NCI-H128 (cell line): ENCODE data around the gene HMGCS2.
"Not testable (repeated sequence)": the region's sequence is repeated elsewhere in the genome, so short reads cannot be mapped to it uniquely, and the experiment has no call there.

Experiments
- DNase-seq: peaks from one replicate; lab custom pipeline; 2025; ENCODE audit not compliant: unreplicated experiment; lab: John Stamatoyannopoulos, UW

Gene HMGCS2

DNA sequence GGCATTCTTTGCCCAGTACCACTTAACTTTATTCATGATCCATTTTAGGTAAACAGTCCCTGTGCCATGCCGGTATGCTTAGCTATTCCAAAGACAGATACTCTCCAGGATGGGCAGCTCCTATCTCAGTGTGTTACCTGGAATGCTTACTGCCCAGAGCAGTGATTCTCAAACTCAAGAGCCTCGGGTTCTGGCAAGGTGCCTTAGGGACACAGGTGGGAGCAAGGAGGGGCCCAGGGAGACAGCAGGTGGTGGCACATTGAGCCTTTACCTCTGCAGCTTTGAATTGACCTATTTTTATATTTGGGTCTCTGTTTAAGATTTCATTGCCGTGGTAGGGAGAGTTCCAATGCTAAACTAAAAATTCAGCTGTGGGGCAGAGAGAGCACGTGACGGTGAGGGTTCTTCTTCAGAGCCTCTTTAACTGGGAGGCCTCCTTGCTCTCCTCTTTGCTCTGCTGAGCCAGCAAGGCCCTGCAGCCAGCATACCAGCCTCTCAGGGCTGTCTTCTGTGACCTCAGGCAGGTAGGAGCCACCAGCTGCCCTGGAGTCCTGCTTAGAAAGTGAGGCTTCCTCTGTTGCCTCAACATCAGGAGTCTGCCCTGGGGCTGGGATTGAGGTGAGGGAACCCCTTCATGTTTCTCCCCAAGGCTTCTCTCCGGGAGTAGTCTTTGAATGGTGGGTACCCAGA lies 36.8 kb downstream of the HMGCS2 start:
- no peak for DNase-seq

DNA sequence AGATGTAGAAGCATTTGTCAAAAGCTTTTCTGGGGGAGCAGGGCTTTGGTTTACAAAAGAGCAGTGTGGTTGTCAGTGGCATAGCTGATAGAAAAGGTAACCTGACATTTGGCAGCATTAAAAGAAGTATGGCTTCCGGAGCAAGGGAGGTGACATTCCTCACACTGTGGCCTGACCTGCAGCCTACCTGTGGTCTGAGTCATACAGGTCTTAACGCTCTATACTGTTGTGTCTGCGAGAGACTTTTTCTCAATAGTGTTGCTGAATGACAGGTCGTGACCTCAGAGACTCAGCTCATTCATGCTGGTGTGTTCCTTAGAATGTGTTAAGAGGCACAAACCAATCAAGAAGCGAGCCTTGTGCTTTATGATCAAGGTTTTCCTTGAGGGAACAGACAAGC lies 37.6 kb downstream of the HMGCS2 start:
- no peak for DNase-seq

GRCh38 chr1:119729044-119729443 lies 39.7 kb downstream of the HMGCS2 start:
- DNase-seq: no peak

DNA sequence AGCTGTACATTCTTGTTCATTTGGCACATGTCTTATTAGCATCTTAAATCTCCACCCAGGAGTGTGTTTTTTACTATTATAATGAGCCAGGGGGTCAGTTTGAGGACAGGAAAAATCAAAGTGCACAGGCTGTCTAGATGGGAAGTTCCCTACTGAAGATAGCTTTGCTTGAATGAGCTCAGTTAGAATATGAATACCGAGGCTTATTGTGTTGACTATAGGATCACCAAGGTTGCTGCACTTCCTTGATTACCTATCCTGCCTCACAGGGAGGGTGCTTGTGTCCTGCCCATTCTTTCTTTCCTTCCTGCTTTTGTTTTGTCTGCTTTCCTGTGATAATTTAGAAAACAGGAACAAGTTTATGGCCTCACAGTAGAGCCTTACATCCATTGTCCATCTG lies 40.7 kb downstream of the HMGCS2 start:
- no peak for DNase-seq

- DNase-seq: no peak
Measured at GRCh38 chr1:119725626-119726025, 43.1 kb downstream of the HMGCS2 start.

DNA sequence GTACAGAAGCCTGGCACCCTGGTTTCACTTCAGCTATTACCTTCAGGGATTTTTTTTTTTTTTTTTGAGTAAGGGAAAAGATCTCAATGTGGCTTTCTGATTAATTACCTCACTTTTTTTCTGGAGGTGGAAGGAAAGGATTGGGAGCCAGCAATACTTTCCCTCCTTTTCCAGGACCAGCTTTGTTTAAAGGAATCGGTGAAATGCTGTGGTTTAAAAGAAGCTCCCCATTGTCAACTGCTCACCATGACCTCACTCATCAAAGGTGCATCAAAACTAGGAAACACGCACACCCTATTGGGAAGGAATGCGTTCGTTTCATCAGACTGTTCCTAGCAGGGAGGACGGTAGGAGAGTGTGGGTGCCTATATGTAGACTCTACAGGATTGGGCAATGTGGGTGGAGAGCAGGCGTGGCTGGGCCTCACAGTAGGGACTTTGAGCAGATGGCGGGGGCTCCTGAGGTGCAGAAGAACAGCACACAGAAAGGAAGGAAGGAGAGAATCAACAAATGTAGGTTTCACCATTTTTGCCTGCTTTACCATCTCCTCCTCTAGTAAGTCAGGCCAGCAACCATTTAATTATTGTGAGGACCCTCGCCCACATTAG lies 44.0 kb downstream of the HMGCS2 start:
- DNase-seq: no peak

GRCh38 chr1:119721896-119722295 lies 46.8 kb downstream of the HMGCS2 start:
- no peak for DNase-seq

DNA sequence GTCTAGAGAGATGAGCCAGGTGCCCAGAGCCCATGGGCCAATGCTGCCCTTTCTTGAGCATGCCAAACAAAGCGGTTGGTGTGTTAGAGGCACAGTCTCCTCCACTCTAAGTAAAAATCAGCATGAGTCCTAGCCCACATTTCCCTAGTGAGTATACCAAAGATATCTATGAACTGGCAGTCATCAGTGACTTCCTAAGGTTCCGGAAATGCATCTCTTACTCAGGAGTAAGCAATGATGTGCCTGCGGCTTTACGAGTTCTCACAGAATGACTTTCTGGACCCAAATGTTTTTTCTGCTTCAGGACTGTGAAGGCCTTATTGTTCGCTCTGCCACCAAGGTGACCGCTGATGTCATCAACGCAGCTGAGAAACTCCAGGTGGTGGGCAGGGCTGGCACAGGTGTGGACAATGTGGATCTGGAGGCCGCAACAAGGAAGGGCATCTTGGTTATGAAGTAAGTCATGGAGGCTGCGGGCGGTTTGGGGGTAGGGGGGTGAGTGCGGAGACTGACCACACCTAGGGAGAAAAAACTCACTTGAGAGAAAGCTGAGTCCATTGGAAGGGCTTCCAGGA lies 47.8 kb downstream of the HMGCS2 start:
- DNase-seq: no peak

DNA sequence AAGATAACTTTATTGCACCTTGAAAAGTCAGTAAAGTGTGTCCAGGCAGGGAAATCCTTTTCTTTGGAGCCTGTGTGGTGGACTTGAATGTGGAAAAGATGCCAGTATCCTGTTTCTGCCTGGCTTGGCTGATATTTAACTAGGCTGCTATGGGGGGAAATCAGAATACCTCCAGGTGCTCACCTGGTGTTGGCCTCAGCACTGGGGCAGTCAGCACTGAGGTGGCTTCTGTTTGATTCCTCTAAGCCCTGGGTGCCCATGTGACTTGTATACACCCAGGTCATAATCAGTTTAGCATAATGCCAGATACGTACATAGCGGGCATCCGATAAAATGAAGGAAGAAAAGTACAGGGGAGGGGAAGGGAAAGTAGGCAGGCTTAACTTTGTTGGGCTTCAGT lies 49.7 kb downstream of the HMGCS2 start:
- DNase-seq: no peak

GRCh38 chr1:119718409-119718808 lies 50.3 kb downstream of the HMGCS2 start:
- no peak for DNase-seq

GRCh38 chr1:119715542-119715941 lies 53.2 kb downstream of the HMGCS2 start:
- no peak for DNase-seq

- no peak for DNase-seq
Measured at GRCh38 chr1:119714583-119714982, 54.1 kb downstream of the HMGCS2 start.

- DNase-seq: peak; percentile 39
Measured at GRCh38 chr1:119713749-119714456, 54.8 kb downstream of the HMGCS2 start.

GRCh38 chr1:119713039-119713748 lies 55.5 kb downstream of the HMGCS2 start:
- DNase-seq: no peak

DNA sequence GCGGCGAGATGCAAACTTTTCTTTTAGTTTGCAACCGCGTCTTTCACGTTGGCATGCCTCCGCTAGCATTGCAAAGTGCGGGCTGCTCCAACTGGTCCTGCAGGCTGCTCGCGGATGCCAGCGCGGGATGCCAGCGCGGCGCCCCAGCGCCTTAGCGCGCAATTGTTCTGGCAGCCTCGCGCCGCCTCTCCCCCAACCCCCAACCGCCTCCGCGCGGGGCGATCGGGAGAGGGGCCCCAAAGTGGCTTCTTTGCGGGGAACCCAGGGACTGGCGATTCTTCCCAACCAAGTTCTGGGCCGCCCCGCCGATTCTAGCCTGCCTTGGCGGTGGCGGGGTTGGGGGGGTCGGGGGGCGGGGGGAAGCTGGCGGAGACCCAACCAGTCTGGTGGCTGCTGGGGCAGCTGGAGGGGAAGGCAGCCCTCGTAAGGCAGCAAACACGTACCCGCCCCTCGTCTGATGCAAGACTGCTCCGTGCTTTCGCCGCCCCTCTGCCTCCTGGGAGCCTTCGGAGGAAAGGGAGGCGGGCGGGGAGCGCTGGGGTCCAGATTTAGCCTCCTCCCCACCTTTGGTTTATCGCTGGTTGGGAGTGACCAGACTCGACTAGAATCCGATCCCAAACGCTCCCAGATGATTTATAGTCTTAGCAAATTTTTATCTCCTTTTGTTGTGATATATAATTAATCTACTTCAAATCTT lies 56.2 kb downstream of the HMGCS2 start:
- peak; percentile 52 for DNase-seq

DNA sequence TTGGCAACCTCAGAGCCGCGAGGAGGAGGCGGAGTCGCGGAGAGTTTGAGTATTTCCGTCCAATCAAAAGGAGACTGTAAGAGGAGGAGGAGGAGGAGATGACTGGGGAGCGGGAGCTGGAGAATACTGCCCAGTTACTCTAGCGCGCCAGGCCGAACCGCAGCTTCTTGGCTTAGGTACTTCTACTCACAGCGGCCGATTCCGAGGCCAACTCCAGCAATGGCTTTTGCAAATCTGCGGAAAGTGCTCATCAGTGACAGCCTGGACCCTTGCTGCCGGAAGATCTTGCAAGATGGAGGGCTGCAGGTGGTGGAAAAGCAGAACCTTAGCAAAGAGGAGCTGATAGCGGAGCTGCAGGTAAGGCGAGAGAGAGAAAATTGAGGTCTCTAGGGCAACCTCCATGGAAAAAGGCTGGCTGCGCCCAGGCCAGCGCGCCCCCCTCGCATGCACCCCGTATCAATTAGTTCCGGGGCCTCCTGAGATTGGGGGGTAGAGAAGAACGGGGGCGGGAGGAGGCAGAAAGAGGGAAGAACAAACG lies 56.8 kb downstream of the HMGCS2 start, which contains the start of gene PHGDH:
PHGDH (plus strand) TSS at position 131 of the 538 bp plus-strand sequence; CDS start at position 220, 89 bp downstream.
- DNase-seq: peak; percentile 58

- not testable (repeated sequence) for DNase-seq
Measured at GRCh38 chr1:119711356-119711803, 57.3 kb downstream of the HMGCS2 start.

GRCh38 chr1:119706599-119706998 lies 62.1 kb downstream of the HMGCS2 start:
- not testable (repeated sequence) for DNase-seq

DNA sequence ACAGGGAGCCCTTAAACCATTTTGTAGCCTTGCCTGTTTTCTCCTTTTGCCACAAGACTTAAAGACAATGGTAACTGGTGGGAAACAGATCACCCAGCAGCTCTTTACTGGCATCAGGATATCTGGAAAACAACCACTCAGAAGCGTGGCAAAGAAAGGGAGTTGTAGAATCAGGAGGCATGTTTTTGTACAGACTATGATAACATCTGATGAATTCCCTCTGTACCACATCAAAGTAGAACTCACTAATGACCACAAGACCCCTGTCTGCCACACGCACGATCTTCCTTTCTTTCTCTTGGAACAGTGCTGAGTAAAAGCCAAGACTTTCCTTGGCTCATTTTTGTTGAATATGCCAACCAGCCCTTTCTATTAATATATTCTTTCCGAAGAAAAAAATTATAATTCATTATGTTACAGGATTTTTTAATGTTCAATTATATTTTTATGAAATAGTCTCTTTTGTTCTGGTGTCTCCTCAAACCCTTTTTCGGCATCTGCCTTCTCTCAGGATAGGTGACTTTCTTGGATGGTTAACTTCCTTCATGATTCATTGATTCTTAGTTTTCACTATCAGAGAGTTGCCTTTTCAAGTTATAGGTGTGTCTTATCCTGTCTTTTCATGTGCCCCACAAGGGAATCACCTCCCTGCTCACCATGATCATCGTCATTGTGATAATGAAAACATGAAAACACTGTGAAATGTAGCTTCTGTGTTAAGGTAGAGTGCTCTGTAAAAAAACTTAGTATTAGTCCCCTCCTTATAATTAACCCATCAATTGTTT lies 64.8 kb downstream of the HMGCS2 start:
- DNase-seq: no peak
